NCI-H2196 (cell line): ENCODE measurements around the gene TMCO4.

ENCODE experiments used
- DNase-seq: peaks from one replicate; lab custom pipeline; 2025; ENCODE audit not compliant: unreplicated experiment; lab: John Stamatoyannopoulos, UW

TMCO4 gene

GRCh38 chr1:19776933-19777332 lies 22.8 kb downstream of the TMCO4 start:
- DNase-seq: no peak

- DNase-seq: peak; percentile 38
Observed at GRCh38 chr1:19776287-19776686, 23.4 kb downstream of the TMCO4 start.

- DNase-seq: no peak
Observed at GRCh38 chr1:19775831-19776230, 23.9 kb downstream of the TMCO4 start.

GRCh38 chr1:19775317-19775716 lies 24.4 kb downstream of the TMCO4 start:
- DNase-seq: no peak

- no peak for DNase-seq
Observed at GRCh38 chr1:19774180-19774785, 25.4 kb downstream of the TMCO4 start.

- DNase-seq: no peak
Observed at GRCh38 chr1:19773485-19773884, 26.2 kb downstream of the TMCO4 start.

- DNase-seq: peak; percentile 8
Observed at GRCh38 chr1:19772053-19772452, 27.7 kb downstream of the TMCO4 start.

GRCh38 chr1:19771350-19771749 lies 28.4 kb downstream of the TMCO4 start:
- no peak for DNase-seq

GRCh38 chr1:19770436-19771190 lies 29.1 kb downstream of the TMCO4 start:
- DNase-seq: peak; percentile 17

- no peak for DNase-seq
Observed at GRCh38 chr1:19769211-19769932, 30.3 kb downstream of the TMCO4 start.

GRCh38 chr1:19768353-19769210 lies 31.1 kb downstream of the TMCO4 start:
- DNase-seq: no peak

GRCh38 chr1:19765623-19766022 lies 34.1 kb downstream of the TMCO4 start:
- DNase-seq: no peak

GRCh38 chr1:19764848-19765247 lies 34.9 kb downstream of the TMCO4 start:
- no peak for DNase-seq

- DNase-seq: peak; percentile 35
Observed at GRCh38 chr1:19762175-19762779, 37.4 kb downstream of the TMCO4 start.

- no peak for DNase-seq
Observed at GRCh38 chr1:19759740-19760089, 40.0 kb downstream of the TMCO4 start.

- DNase-seq: no peak
Observed at GRCh38 chr1:19758227-19758830, 41.4 kb downstream of the TMCO4 start.

- DNase-seq: no peak
Observed at GRCh38 chr1:19757641-19758040, 42.1 kb downstream of the TMCO4 start.

GRCh38 chr1:19756480-19756879 lies 43.2 kb downstream of the TMCO4 start:
- DNase-seq: no peak

GRCh38 chr1:19754482-19754881 lies 45.2 kb downstream of the TMCO4 start:
- no peak for DNase-seq

GRCh38 chr1:19752083-19752696 lies 47.5 kb downstream of the TMCO4 start:
- no peak for DNase-seq
